ENCODE measurements around the gene HMGN1. TPM values are rescaled to one million over a fixed set of nuclear protein-coding genes. Genes with fewer than 3 reads are reported as not detected.

HMGN1 gene
- total RNA-seq, 1 experiment from 2014 or later, result 262 TPM

- H3K27ac Mint-ChIP-seq (ENCODE audit: unreplicated experiment), result no peak overlapping the region
- no peak overlapping the region for H3K4me3 Mint-ChIP-seq (ENCODE audit: low read depth, unreplicated experiment)
- DNase-seq, result no peak
- no TSS peak for BruUV-seq (replicated peaks)
- CTCF ChIA-PET, result no interaction called here
- H3K9me3 Mint-ChIP-seq (ENCODE audit: low read depth, unreplicated experiment), result no peaks in the 10 kb centered on the region
- H3K4me1 Mint-ChIP-seq (ENCODE audit: low read depth, unreplicated experiment), result peaks cover 8% of the 10 kb centered on the region
- intact Hi-C loops (cut with micrococcal nuclease; ENCODE audit: unreplicated experiment), result no loop called here
- no peaks in the 10 kb centered on the region for H3K27me3 Mint-ChIP-seq (ENCODE audit: unreplicated experiment)
- no peak for TF ChIP-seq CTCF (IDR thresholded peaks at IDR 0.05; ENCODE audit: unreplicated experiment)
- H3K36me3 Mint-ChIP-seq (ENCODE audit: insufficient read depth, unreplicated experiment), result peaks cover 26% of the 10 kb centered on the region
Measured at GRCh38 chr21:39390212-39390765, 41.4 kb upstream of the HMGN1 start.

DNA sequence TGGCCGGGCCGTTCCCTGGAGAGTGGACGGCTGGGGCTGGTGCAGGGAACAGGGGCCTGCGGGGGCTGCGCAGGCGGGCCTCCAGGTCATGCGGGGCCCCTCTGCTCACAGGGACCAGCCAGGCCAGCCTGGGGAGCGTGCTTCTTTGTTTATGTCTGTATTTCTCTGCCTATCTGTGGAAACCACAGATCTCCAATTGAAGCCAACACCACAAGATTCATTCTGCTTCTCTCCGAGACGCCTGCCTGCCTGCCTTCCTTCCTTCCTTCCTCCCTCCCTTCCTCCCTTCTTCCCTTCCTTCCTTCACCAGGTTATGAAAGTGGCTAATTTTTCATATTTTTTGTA, 39.9 kb upstream of the HMGN1 start:
- no peak for DNase-seq
- no peak for TF ChIP-seq CTCF (IDR thresholded peaks at IDR 0.05; ENCODE audit: unreplicated experiment)
- peaks cover 26% of the 10 kb centered on the region for H3K36me3 Mint-ChIP-seq (ENCODE audit: insufficient read depth, unreplicated experiment)
- H3K4me3 Mint-ChIP-seq (ENCODE audit: low read depth, unreplicated experiment), result peak overlapping the region; percentile 74
- CTCF ChIA-PET, result no interaction called here
- intact Hi-C loops (cut with micrococcal nuclease; ENCODE audit: unreplicated experiment), result loop anchor here (10.0 kb wide), 1 partner anchor 74 kb away; the partner anchor contains the start of gene BRWD1
- peaks cover 8% of the 10 kb centered on the region for H3K4me1 Mint-ChIP-seq (ENCODE audit: low read depth, unreplicated experiment)
- H3K27ac Mint-ChIP-seq (ENCODE audit: unreplicated experiment), result peak overlapping the region; percentile 47
- H3K27me3 Mint-ChIP-seq (ENCODE audit: unreplicated experiment), result no peaks in the 10 kb centered on the region
- no TSS peak for BruUV-seq (replicated peaks)
- H3K9me3 Mint-ChIP-seq (ENCODE audit: low read depth, unreplicated experiment), result no peaks in the 10 kb centered on the region

- BruUV-seq (replicated peaks), result no TSS peak
- CTCF ChIA-PET, result interaction anchor here (0.6 to 1.6 kb wide), 9 partner anchors 10 to 205 kb away, joined by 3 to 20 read pairs (median 6); partner anchors contain the start of genes HMGN1 and PSMG1
- Mint-ChIP-seq H3K27me3 (ENCODE audit: unreplicated experiment) (no peaks in the 10 kb centered on the region), H3K27ac (ENCODE audit: unreplicated experiment) (peak overlapping the region; percentile 47), H3K4me1 (ENCODE audit: low read depth, unreplicated experiment) (peaks cover 8% of the 10 kb centered on the region), H3K9me3 (ENCODE audit: low read depth, unreplicated experiment) (no peaks in the 10 kb centered on the region), H3K36me3 (ENCODE audit: insufficient read depth, unreplicated experiment) (peaks cover 26% of the 10 kb centered on the region), H3K4me3 (ENCODE audit: low read depth, unreplicated experiment) (peak overlapping the region; percentile 74)
- peak; percentile 91 for DNase-seq
- TF ChIP-seq CTCF (IDR thresholded peaks at IDR 0.05; ENCODE audit: unreplicated experiment), result peak; percentile 68
- intact Hi-C loops (cut with micrococcal nuclease; ENCODE audit: unreplicated experiment), result loop anchor here (10.0 kb wide), 1 partner anchor 73 kb away; the partner anchor contains the start of gene BRWD1
Measured at GRCh38 chr21:39388038-39388810, 39.3 kb upstream of the HMGN1 start.

GRCh38 chr21:39387461-39388037, 38.7 kb upstream of the HMGN1 start:
- Mint-ChIP-seq H3K4me3 (ENCODE audit: low read depth, unreplicated experiment) (peak overlapping the region; percentile 74), H3K27ac (ENCODE audit: unreplicated experiment) (peak overlapping the region; percentile 33)
- intact Hi-C loops (cut with micrococcal nuclease; ENCODE audit: unreplicated experiment), result loop anchor here (10.0 kb wide), 1 partner anchor 73 kb away; the partner anchor contains the start of gene BRWD1

More at GRCh38 chr21:39387461-39388037, 38.7 kb upstream of the HMGN1 start:
- TF ChIP-seq CTCF (IDR thresholded peaks at IDR 0.05; ENCODE audit: unreplicated experiment), result no peak
- Mint-ChIP-seq H3K27me3 (ENCODE audit: unreplicated experiment) (no peaks in the 10 kb centered on the region), H3K36me3 (ENCODE audit: insufficient read depth, unreplicated experiment) (peaks cover 26% of the 10 kb centered on the region), H3K9me3 (ENCODE audit: low read depth, unreplicated experiment) (no peaks in the 10 kb centered on the region), H3K4me1 (ENCODE audit: low read depth, unreplicated experiment) (peaks cover 8% of the 10 kb centered on the region)
- DNase-seq, result peak; percentile 91
- CTCF ChIA-PET, result interaction anchor here (0.6 to 1.6 kb wide), 10 partner anchors 11 to 248 kb away, joined by 3 to 20 read pairs (median 6); partner anchors contain the start of genes HMGN1 and PSMG1
- BruUV-seq (replicated peaks), result no TSS peak

Measured in Calu3 (cell line).